ENCODE data around the gene SRGAP1.

SRGAP1 gene

GRCh38 chr12:63994704-63995103, 150.2 kb downstream of the SRGAP1 start:
- H3K27me3 ChIP-seq (ENCODE audit: insufficient read depth, poor library complexity, severe bottlenecking) = no peaks in the 10 kb centered on the region
- H3K4me3 ChIP-seq (replicated peaks; ENCODE audit: insufficient read depth, low read length) = no peak overlapping the region
- H3K27ac ChIP-seq (replicated peaks) = no peak overlapping the region
- no peak for TF ChIP-seq GABPA (IDR thresholded peaks at IDR 0.05; ENCODE audit: low read depth)
- TF ChIP-seq REST (IDR thresholded peaks at IDR 0.05; ENCODE audit: insufficient replicate concordance, low read depth) = no peak
- TF ChIP-seq CTCF (IDR thresholded peaks at IDR 0.05; ENCODE audit: insufficient read depth, low read length) = no peak
- no peak for TF ChIP-seq POLR2AphosphoS5 (IDR thresholded peaks at IDR 0.05; ENCODE audit: low read depth)
- TF ChIP-seq SPI1 (IDR thresholded peaks at IDR 0.05; ENCODE audit: borderline replicate concordance, low read depth) = no peak
- no peak for DNase-seq (ENCODE audit: low read depth in 1 of 2, low spot score in 1 of 2)

- TF ChIP-seq GABPA (IDR thresholded peaks at IDR 0.05; ENCODE audit: low read depth) = no peak
- TF ChIP-seq SPI1 (IDR thresholded peaks at IDR 0.05; ENCODE audit: borderline replicate concordance, low read depth) = no peak
- TF ChIP-seq REST (IDR thresholded peaks at IDR 0.05; ENCODE audit: insufficient replicate concordance, low read depth) = no peak
- no peak for TF ChIP-seq CTCF (IDR thresholded peaks at IDR 0.05; ENCODE audit: insufficient read depth, low read length)
- no peak for TF ChIP-seq POLR2AphosphoS5 (IDR thresholded peaks at IDR 0.05; ENCODE audit: low read depth)
- Histone ChIP-seq H3K27ac (replicated peaks) (no peak overlapping the region), H3K4me3 (replicated peaks; ENCODE audit: insufficient read depth, low read length) (no peak overlapping the region), H3K27me3 (ENCODE audit: insufficient read depth, poor library complexity, severe bottlenecking) (no peaks in the 10 kb centered on the region)
- DNase-seq (ENCODE audit: low read depth in 1 of 2, low spot score in 1 of 2) = no peak
These were observed 151.0 kb downstream of the SRGAP1 start for GRCh38 chr12:63995512-63995911.

- Histone ChIP-seq H3K4me3 (replicated peaks; ENCODE audit: insufficient read depth, low read length) (no peak overlapping the region), H3K27ac (replicated peaks) (no peak overlapping the region), H3K27me3 (ENCODE audit: insufficient read depth, poor library complexity, severe bottlenecking) (no peaks in the 10 kb centered on the region)
- DNase-seq (ENCODE audit: low read depth in 1 of 2, low spot score in 1 of 2) = no peak
- TF ChIP-seq GABPA (IDR thresholded peaks at IDR 0.05; ENCODE audit: low read depth) (no peak), CTCF (IDR thresholded peaks at IDR 0.05; ENCODE audit: insufficient read depth, low read length) (no peak), SPI1 (IDR thresholded peaks at IDR 0.05; ENCODE audit: borderline replicate concordance, low read depth) (no peak), POLR2AphosphoS5 (IDR thresholded peaks at IDR 0.05; ENCODE audit: low read depth) (no peak), REST (IDR thresholded peaks at IDR 0.05; ENCODE audit: insufficient replicate concordance, low read depth) (no peak)
These were observed 152.1 kb downstream of the SRGAP1 start for GRCh38 chr12:63996556-63996955.

All from HL-60 (cell line).